Suprapubic skin (tissue), 4 donors: ENCODE results near the gene DUS2. TPM values are rescaled to one million over a fixed set of nuclear protein-coding genes. Genes with fewer than 3 reads are reported as not detected.
A peak's percentile ranks its signal among the peaks of the same experiment; 100 is the strongest.

ENCODE experiments used
- DNase-seq, 2 donors: peaks; one replicate each; pipeline ENCODE4 v3.0.0-alpha.2; 2019; ENCODE audit warnings: low spot score in 2 of 2
- H3K27ac ChIP-seq: fragments of 200-600 bp; sonication (generic); one replicate; pipeline ENCODE4 v1.5.1; 2019
- H3K27me3 ChIP-seq: fragments of 200-600 bp; sonication (generic); one replicate; pipeline ENCODE4 v1.5.1; 2019
- H3K36me3 ChIP-seq: fragments of 200-600 bp; sonication (generic); one replicate; pipeline ENCODE4 v1.5.1; 2019
- H3K4me1 ChIP-seq: fragments of 200-600 bp; sonication (generic); one replicate; pipeline ENCODE4 v1.5.1; 2019
- H3K4me3 ChIP-seq: fragments of 200-600 bp; sonication (generic); one replicate; pipeline ENCODE4 v1.5.1; 2019; ENCODE audit warnings: mild to moderate bottlenecking
- H3K9me3 ChIP-seq: fragments of 200-600 bp; sonication (generic); one replicate; pipeline ENCODE4 v1.5.1; 2019
- EP300 ChIP-seq: sonication (generic); formaldehyde crosslinking; IDR thresholded peaks from one replicate; pipeline ENCODE4 v1.6.1; 2017; ENCODE audit warnings: antibody characterized with exemption
- POLR2A ChIP-seq, 2 donors: fragments of 450-650 bp; IDR thresholded peaks; one replicate each; pipeline ENCODE4 v1.6.1; 2017; ENCODE audit warnings: antibody characterized with exemption in 2 of 2, mild to moderate bottlenecking in 2 of 2, moderate library complexity in 2 of 2
- POLR2AphosphoS5 ChIP-seq, 3 donors: sonication (generic); formaldehyde crosslinking; IDR thresholded peaks; one replicate each; pipeline ENCODE4 v1.6.1; 2017; ENCODE audit warnings: antibody characterized with exemption in 3 of 3
- WGBS: methylation state at CpG from one replicate; pipeline ENCODE4 v1.1.5; 2018; 5-methylcytosine and 5-hydroxymethylcytosine counted together
- total RNA-seq, 4 donors: library from RNA; depleted of rRNA; stranded (reverse); fragments of >200 nt; gene quantifications; one replicate each; pipeline ENCODE4 v1.1.0, GENCODE V29; 2016
- TF ChIP-seq, protein P1 (sequence below), 2 donors: fragments of 200-600 bp in 1 of 2; fragments of 450-650 bp in 1 of 2; sonication (generic) in 1 of 2; IDR thresholded peaks; one replicate each; pipeline ENCODE4 v1.5.1; 2016 to 2019; ENCODE audit warnings: antibody characterized with exemption in 2 of 2, mild to moderate bottlenecking in 1 of 2, moderate library complexity in 1 of 2

Gene DUS2
- total RNA-seq: 10 to 100 TPM; 14.4 to 21.6 (median 15.5) TPM

- Histone ChIP-seq H3K27me3 (no peaks in the 10 kb centered on the region), H3K9me3 (no peaks in the 10 kb centered on the region), H3K36me3 (peaks cover 11% of the 10 kb centered on the region), H3K27ac (peak within 1 kb of the TSS; percentile 85), H3K4me3 (peak within 1 kb of the TSS; percentile 90), H3K4me1 (peaks cover 30% of the 10 kb centered on the region)
- WGBS: 0% methylated on average over 19 of the region's 84 CpGs
- peak; percentile 95 for DNase-seq
- TF ChIP-seq POLR2AphosphoS5 (IDR thresholded peaks at IDR 0.05) (peak; percentile 90 to 100 (median 94)), POLR2A (IDR thresholded peaks at IDR 0.05) (peak in 1 of 2 donors; percentile 35), EP300 (no peak)
- TF ChIP-seq, protein P1, sequence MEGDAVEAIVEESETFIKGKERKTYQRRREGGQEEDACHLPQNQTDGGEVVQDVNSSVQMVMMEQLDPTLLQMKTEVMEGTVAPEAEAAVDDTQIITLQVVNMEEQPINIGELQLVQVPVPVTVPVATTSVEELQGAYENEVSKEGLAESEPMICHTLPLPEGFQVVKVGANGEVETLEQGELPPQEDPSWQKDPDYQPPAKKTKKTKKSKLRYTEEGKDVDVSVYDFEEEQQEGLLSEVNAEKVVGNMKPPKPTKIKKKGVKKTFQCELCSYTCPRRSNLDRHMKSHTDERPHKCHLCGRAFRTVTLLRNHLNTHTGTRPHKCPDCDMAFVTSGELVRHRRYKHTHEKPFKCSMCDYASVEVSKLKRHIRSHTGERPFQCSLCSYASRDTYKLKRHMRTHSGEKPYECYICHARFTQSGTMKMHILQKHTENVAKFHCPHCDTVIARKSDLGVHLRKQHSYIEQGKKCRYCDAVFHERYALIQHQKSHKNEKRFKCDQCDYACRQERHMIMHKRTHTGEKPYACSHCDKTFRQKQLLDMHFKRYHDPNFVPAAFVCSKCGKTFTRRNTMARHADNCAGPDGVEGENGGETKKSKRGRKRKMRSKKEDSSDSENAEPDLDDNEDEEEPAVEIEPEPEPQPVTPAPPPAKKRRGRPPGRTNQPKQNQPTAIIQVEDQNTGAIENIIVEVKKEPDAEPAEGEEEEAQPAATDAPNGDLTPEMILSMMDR (IDR thresholded peaks at IDR 0.05): no peak
These were observed at the start of gene DUS2, which contains the start of gene DDX28 for GRCh38 chr16:68022728-68023537. Gene DUS2 (plus strand): TSS chr16:68023284. CDS start chr16:68038024, 14,740 bp downstream. Gene DDX28 (minus strand): TSS chr16:68023232. CDS start chr16:68023202, 30 bp downstream.

GRCh38 chr16:67975321-67976105 lies 47.6 kb upstream of the DUS2 start:
- Histone ChIP-seq H3K27me3 (peaks cover 6% of the 10 kb centered on the region), H3K4me3 (no peak overlapping the region), H3K9me3 (no peaks in the 10 kb centered on the region), H3K36me3 (no peaks in the 10 kb centered on the region), H3K4me1 (no peaks in the 10 kb centered on the region), H3K27ac (no peak overlapping the region)
- TF ChIP-seq, protein P1 (IDR thresholded peaks at IDR 0.05): no peak
- no peak for TF ChIP-seq POLR2A (IDR thresholded peaks at IDR 0.05)
- TF ChIP-seq EP300: no peak
- TF ChIP-seq POLR2AphosphoS5 (IDR thresholded peaks at IDR 0.05): no peak
- DNase-seq: no peak
- WGBS: 76% methylated on average over 12 of the region's 14 CpGs

DNA sequence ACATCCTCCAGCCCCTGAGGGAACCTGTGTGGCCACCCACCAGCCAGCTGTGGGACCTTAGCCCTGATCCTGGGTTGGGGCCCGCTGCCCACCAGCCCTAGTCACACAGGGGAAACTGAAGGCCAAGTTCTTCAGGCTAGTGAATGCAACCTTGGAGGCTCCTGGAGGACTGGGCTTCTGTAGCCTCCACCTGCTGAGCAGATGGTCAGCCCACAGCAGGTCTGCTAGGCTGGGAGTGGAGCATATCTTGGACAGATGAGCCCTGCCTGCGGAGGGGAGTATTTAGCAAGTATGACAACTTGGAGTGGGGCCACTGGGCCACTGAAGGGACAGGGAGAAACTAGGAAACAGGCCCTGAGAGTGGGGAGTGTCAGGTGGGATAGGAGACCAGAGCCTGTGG lies 46.9 kb upstream of the DUS2 start:
- no peak for DNase-seq
- H3K4me1 ChIP-seq: no peaks in the 10 kb centered on the region
- H3K9me3 ChIP-seq: no peaks in the 10 kb centered on the region
- WGBS: 100% methylated on average over 2 of the region's 2 CpGs
- no peak for TF ChIP-seq POLR2A (IDR thresholded peaks at IDR 0.05)
- TF ChIP-seq, protein P1 (IDR thresholded peaks at IDR 0.05): no peak
- no peak for TF ChIP-seq POLR2AphosphoS5 (IDR thresholded peaks at IDR 0.05)
- no peak for TF ChIP-seq EP300
- H3K27ac ChIP-seq: no peak overlapping the region
- H3K4me3 ChIP-seq: no peak overlapping the region
- H3K27me3 ChIP-seq: peaks cover 6% of the 10 kb centered on the region
- no peaks in the 10 kb centered on the region for H3K36me3 ChIP-seq

GRCh38 chr16:67977005-67977404 lies 46.1 kb upstream of the DUS2 start:
- TF ChIP-seq, protein P1 (IDR thresholded peaks at IDR 0.05): no peak
- TF ChIP-seq EP300 (no peak), POLR2AphosphoS5 (IDR thresholded peaks at IDR 0.05) (no peak), POLR2A (IDR thresholded peaks at IDR 0.05) (no peak)
- H3K4me3 ChIP-seq: no peak overlapping the region
- 40% methylated on average over 1 of the region's 5 CpGs for WGBS
- no peak for DNase-seq
- H3K27me3 ChIP-seq: peaks cover 6% of the 10 kb centered on the region
- no peaks in the 10 kb centered on the region for H3K36me3 ChIP-seq
- H3K9me3 ChIP-seq: no peaks in the 10 kb centered on the region
- no peaks in the 10 kb centered on the region for H3K4me1 ChIP-seq
- no peak overlapping the region for H3K27ac ChIP-seq
